OCI-M1 (cell line): ENCODE data around the gene SPAST.
A peak's percentile ranks its signal among the peaks of the same experiment; 100 is the strongest.
"Not testable (repeated sequence)": the region's sequence is repeated elsewhere in the genome, so short reads cannot be mapped to it uniquely, and the experiment has no call there.

Experiments used
- DNase-seq: peaks from one replicate; lab custom pipeline; 2025; lab: John Stamatoyannopoulos, UW

SPAST gene

GRCh38 chr2:32128636-32129035 lies 65.3 kb downstream of the SPAST start:
- no peak for DNase-seq

GRCh38 chr2:32129086-32129485 lies 65.7 kb downstream of the SPAST start:
- no peak for DNase-seq

- peak; percentile 71 for DNase-seq
Observed at GRCh38 chr2:32135409-32135808, 72.1 kb downstream of the SPAST start.

- no peak for DNase-seq
Observed at GRCh38 chr2:32136097-32136496, 72.7 kb downstream of the SPAST start.

GRCh38 chr2:32151544-32151943 lies 88.2 kb downstream of the SPAST start:
- DNase-seq = not testable (repeated sequence)

- no peak for DNase-seq
Observed at GRCh38 chr2:32159678-32160077, 96.3 kb downstream of the SPAST start.

- DNase-seq = no peak
Observed at GRCh38 chr2:32161296-32161695, 97.9 kb downstream of the SPAST start.

- not testable (repeated sequence) for DNase-seq
Observed at GRCh38 chr2:32164254-32164653, 100.9 kb downstream of the SPAST start.

- DNase-seq = peak; percentile 46
Observed at GRCh38 chr2:32165027-32165347, 101.6 kb downstream of the SPAST start.

- no peak for DNase-seq
Observed at GRCh38 chr2:32166115-32166574, 102.8 kb downstream of the SPAST start.

- DNase-seq = peak; percentile 88
Observed at GRCh38 chr2:32168513-32168912, 105.2 kb downstream of the SPAST start.

GRCh38 chr2:32172870-32173269 lies 109.5 kb downstream of the SPAST start:
- peak; percentile 15 for DNase-seq

- DNase-seq = no peak
Observed at GRCh38 chr2:32182667-32183066, 119.3 kb downstream of the SPAST start.

- no peak for DNase-seq
Observed at GRCh38 chr2:32189011-32189410, 125.7 kb downstream of the SPAST start.

GRCh38 chr2:32192418-32192817 lies 129.1 kb downstream of the SPAST start:
- DNase-seq = no peak

- no peak for DNase-seq
Observed at GRCh38 chr2:32200814-32201213, 137.5 kb downstream of the SPAST start.

GRCh38 chr2:32203428-32203827 lies 140.1 kb downstream of the SPAST start:
- not testable (repeated sequence) for DNase-seq
